Measurements from ENCODE around the gene TMEM117. TPM values are rescaled to one million over a fixed set of nuclear protein-coding genes. Genes with fewer than 3 reads are reported as not detected.

Gene TMEM117
- total and polyA plus RNA-seq, 11 donors = 3.7 to 13.5 (median 7.3) TPM

DNA sequence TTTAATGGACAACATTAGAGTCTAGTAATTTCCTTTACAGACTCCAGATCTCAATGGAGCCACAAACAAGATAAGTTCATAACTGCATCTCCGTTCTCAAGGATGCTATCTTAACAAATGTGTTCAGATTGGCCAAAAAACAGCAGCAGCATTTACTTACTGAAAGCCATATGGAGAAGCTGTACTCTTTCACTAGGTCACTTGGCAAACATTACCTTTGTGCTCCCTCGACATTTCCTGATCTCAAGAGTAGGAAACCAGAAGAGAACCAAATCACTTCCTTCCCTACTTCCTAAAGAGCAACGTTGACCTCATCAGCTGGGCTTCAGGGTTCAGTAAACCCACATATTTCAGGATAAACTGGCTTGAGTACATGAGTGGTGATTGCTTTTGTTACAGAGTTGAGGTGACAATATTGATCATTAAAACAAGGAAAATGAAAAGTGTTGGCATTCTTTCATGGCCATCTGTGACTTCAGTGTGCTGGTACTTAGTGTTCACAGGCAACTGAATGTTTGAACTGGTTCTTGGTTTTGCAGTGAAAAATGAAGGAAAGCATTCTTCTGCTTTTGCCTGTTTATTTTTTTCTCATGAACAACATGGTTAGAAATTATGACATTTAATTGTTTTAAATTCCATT lies 449.6 kb downstream of the TMEM117 start:
- no peak for ATAC-seq
- Histone ChIP-seq H3K36me3 (no peaks in the 10 kb centered on the region), H3K4me3 (no peak overlapping the region), H3K9me3 (peaks cover 0 to 9% (median under 1%) of the 10 kb centered on the region in 12 donors), H3K4me1 (peaks cover 0 to 11% (median 0%) of the 10 kb centered on the region in 12 donors), H3K27ac (no peak overlapping the region), H3K27me3 (no peaks in the 10 kb centered on the region)
- WGBS, 4 donors = 25 to 44% (median 37%) methylated on average over 3 of the region's 3 CpGs
- TF ChIP-seq, protein P1, sequence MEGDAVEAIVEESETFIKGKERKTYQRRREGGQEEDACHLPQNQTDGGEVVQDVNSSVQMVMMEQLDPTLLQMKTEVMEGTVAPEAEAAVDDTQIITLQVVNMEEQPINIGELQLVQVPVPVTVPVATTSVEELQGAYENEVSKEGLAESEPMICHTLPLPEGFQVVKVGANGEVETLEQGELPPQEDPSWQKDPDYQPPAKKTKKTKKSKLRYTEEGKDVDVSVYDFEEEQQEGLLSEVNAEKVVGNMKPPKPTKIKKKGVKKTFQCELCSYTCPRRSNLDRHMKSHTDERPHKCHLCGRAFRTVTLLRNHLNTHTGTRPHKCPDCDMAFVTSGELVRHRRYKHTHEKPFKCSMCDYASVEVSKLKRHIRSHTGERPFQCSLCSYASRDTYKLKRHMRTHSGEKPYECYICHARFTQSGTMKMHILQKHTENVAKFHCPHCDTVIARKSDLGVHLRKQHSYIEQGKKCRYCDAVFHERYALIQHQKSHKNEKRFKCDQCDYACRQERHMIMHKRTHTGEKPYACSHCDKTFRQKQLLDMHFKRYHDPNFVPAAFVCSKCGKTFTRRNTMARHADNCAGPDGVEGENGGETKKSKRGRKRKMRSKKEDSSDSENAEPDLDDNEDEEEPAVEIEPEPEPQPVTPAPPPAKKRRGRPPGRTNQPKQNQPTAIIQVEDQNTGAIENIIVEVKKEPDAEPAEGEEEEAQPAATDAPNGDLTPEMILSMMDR (IDR thresholded peaks at IDR 0.05) = no peak
- TF ChIP-seq POLR2A (IDR thresholded peaks at IDR 0.05) = no peak
- no peak for DNase-seq
- intact Hi-C loops (cut with DNase I) = no loop called here

DNA sequence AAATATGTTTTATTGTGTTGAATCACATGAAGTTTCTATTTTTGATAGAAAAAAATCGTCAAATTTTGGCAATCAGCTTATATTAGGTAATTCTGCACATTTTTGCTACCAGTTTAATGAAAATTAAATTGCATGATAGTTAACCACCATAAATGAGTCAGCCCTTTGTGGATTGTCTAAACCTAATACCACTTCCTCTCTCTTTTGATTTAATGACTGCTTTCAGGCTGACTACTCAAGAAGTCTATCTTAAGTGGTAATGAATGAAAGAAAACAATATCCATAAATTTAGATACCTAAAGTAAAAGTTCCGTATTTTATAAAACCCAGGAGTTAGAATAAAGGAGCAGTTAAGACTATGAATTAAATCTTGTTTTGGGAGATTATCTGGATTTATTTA lies 450.5 kb downstream of the TMEM117 start:
- ATAC-seq (no peak), DNase-seq (no peak)
- Histone ChIP-seq H3K4me3 (no peak overlapping the region), H3K9me3 (peaks cover 0 to 18% (median 1%) of the 10 kb centered on the region in 12 donors), H3K27me3 (no peaks in the 10 kb centered on the region), H3K27ac (no peak overlapping the region), H3K4me1 (peaks cover 0 to 11% (median 0%) of the 10 kb centered on the region in 12 donors), H3K36me3 (no peaks in the 10 kb centered on the region)
- TF ChIP-seq, protein P1 (IDR thresholded peaks at IDR 0.05) = no peak
- TF ChIP-seq POLR2A (IDR thresholded peaks at IDR 0.05) = no peak
- 68 to 75% (median 68%) methylated on average over 2 of the region's 2 CpGs for WGBS, 4 donors
- intact Hi-C loops (cut with DNase I) = no loop called here

DNA sequence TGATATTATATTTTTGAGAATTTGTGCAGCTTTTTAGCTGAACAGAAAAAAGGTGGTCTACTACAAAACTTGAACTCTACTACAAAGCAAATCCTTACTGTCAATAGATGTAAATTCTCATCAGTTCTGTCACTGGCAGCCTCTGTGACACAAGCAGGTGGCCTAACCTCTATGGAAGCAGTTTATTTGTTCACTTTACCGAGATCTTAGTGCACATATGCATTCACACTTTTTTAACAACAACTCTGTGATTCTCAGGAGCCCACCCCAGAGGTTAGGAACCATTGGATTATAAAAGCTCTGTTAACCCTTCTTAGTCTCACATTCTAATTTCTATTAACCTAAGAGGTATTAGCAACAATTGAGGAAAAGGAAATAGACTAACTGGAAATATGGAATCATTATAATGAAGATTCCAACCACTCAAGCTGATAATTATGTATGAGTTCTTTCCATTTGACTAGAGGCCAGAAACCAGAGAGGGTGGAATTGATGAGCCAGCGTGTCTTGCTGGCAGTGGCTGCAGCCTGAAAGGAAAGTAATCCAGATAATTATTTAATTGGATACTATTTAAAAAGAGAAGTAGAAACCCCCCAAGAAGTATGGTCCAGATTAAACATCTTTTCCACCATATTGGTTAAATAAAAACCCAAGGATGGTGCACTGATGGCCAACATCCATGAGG lies 451.1 kb downstream of the TMEM117 start:
- Histone ChIP-seq H3K4me3 (no peak overlapping the region), H3K36me3 (no peaks in the 10 kb centered on the region), H3K4me1 (peaks cover 0 to 11% (median 0%) of the 10 kb centered on the region in 12 donors), H3K27me3 (no peaks in the 10 kb centered on the region), H3K9me3 (peaks cover 0 to 23% (median 1%) of the 10 kb centered on the region in 12 donors), H3K27ac (no peak overlapping the region)
- DNase-seq (no peak), ATAC-seq (no peak)
- 85 to 91% (median 87%) methylated on average over 2 of the region's 2 CpGs for WGBS, 4 donors
- intact Hi-C loops (cut with DNase I) = no loop called here
- no peak for TF ChIP-seq POLR2A (IDR thresholded peaks at IDR 0.05)
- TF ChIP-seq, protein P1 (IDR thresholded peaks at IDR 0.05) = no peak

DNA sequence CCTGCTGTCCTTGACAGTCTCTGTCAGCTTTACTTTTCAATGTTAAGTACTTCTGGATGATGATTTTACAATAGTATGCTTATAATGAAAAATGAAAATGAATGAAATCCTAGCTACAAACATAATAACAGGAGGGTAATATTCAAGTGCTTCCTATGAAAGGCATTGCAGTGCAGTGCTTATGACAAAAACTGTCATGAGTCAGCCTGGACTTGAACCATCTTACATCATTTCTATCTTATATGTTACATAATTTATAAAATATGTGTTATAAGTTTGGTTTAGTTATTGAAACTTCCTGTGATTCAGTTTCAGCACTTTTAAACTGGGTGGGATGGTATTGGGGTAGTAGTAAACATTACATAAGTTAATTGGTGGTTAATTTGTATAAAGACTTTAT lies 451.7 kb downstream of the TMEM117 start:
- DNase-seq = no peak
- no peak for ATAC-seq
- H3K36me3 ChIP-seq = no peaks in the 10 kb centered on the region
- no peaks in the 10 kb centered on the region for H3K27me3 ChIP-seq
- peaks cover 0 to 11% (median 0%) of the 10 kb centered on the region in 12 donors for H3K4me1 ChIP-seq
- peaks cover 0 to 23% (median 1%) of the 10 kb centered on the region in 12 donors for H3K9me3 ChIP-seq
- intact Hi-C loops (cut with DNase I) = no loop called here
- H3K27ac ChIP-seq = no peak overlapping the region
- TF ChIP-seq, protein P1 (IDR thresholded peaks at IDR 0.05) = no peak
- TF ChIP-seq POLR2A (IDR thresholded peaks at IDR 0.05) = no peak
- no peak overlapping the region for H3K4me3 ChIP-seq
